DOHH2 (cell line): ENCODE measurements around the gene ZNFX1.

Experiments used
- EZH2phosphoT487 ChIP-seq: fragments of 200-600 bp; sonication (generic); IDR thresholded peaks from 2 replicates; pipeline ENCODE4 v1.6.1; 2017; ENCODE audit warnings: borderline replicate concordance, mild to moderate bottlenecking, antibody characterized with exemption, low read length, moderate library complexity, mixed read lengths
- TF ChIP-seq, protein P1 (sequence below): fragments of 200-600 bp; sonication (generic); IDR thresholded peaks from one replicate; pipeline ENCODE4 v1.5.1; 2014; ENCODE audit warnings: antibody characterized with exemption, mild to moderate bottlenecking, low read depth, low read length; ENCODE audit not compliant: poor library complexity, severe bottlenecking

DNA sequence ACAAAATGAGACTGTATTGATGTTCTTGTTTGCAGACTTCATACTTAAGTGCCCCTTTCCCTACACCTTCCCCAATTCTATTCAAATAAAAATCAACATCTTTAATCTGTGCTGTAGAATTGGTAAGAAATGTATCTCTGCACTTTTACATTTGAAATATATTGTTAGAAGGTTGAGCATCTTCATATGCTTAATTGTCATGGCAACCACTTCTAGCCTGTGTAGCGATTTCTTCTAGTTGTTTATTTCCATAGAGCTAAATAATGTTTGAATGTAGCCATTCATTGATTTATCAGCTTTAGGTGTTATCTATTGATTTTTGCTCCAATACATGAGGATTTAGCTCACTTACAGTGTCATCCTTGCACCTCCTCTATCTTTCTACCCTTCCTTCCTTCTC is 37.7 kb upstream of the ZNFX1 start:
- TF ChIP-seq, protein P1, sequence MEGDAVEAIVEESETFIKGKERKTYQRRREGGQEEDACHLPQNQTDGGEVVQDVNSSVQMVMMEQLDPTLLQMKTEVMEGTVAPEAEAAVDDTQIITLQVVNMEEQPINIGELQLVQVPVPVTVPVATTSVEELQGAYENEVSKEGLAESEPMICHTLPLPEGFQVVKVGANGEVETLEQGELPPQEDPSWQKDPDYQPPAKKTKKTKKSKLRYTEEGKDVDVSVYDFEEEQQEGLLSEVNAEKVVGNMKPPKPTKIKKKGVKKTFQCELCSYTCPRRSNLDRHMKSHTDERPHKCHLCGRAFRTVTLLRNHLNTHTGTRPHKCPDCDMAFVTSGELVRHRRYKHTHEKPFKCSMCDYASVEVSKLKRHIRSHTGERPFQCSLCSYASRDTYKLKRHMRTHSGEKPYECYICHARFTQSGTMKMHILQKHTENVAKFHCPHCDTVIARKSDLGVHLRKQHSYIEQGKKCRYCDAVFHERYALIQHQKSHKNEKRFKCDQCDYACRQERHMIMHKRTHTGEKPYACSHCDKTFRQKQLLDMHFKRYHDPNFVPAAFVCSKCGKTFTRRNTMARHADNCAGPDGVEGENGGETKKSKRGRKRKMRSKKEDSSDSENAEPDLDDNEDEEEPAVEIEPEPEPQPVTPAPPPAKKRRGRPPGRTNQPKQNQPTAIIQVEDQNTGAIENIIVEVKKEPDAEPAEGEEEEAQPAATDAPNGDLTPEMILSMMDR = no peak
- no peak for TF ChIP-seq EZH2phosphoT487
